ENCODE data around the gene ASB3. TPM values are rescaled to one million over a fixed set of nuclear protein-coding genes. Genes with fewer than 3 reads are reported as not detected.
"Not testable (repeated sequence)": the region's sequence is repeated elsewhere in the genome, so short reads cannot be mapped to it uniquely, and the experiment has no call there.

The ASB3 gene
- polyA plus RNA-seq, 1 donor: 11.7 TPM

DNA sequence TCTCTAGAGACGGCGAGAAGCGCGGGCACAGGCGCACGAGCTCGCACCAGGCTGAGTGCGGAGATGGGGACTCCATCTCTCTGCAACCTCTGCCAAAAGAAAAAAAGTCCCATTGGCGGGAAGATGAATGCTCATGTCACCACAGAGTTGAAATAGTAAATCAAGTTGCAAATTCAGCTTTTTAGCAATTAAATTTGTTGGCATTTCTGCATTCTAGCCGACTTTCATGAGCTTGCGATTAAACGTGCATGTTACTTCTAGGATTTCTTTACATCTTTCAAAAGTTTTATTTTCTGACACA is 18.6 kb downstream of the ASB3 start:
- no CpG with 5 or more reads among the region's 12 CpGs for WGBS (ENCODE audit: insufficient coverage, low lambda C conversion rate)
- peak overlapping the region; percentile 77 for H3K4me3 ChIP-seq (ENCODE audit: low read length)
- H3K4me1 ChIP-seq (ENCODE audit: control insufficient read depth, insufficient read depth, low read length): peaks cover 3% of the 10 kb centered on the region
- peak overlapping the region; percentile 50 for H3K27ac ChIP-seq (ENCODE audit: low read length)
- H3K27me3 ChIP-seq (ENCODE audit: control insufficient read depth, insufficient read depth, low read length): no peaks in the 10 kb centered on the region
- H3K36me3 ChIP-seq (ENCODE audit: control insufficient read depth, insufficient read depth, low read length): peaks cover 3% of the 10 kb centered on the region
- no peaks in the 10 kb centered on the region for H3K9me3 ChIP-seq (ENCODE audit: control insufficient read depth, low read depth, low read length)
- DNase-seq: no peak

GRCh38 chr2:53767405-53768241 is 19.1 kb downstream of the ASB3 start, which contains the start of gene CHAC2:
TSS of gene CHAC2 (plus strand) at chr2:53767804. CDS start at chr2:53767887, 83 bp downstream.
- WGBS (ENCODE audit: insufficient coverage, low lambda C conversion rate): no CpG with 5 or more reads among the region's 46 CpGs
- Histone ChIP-seq H3K4me1 (ENCODE audit: control insufficient read depth, insufficient read depth, low read length) (peaks cover 3% of the 10 kb centered on the region), H3K9me3 (ENCODE audit: control insufficient read depth, low read depth, low read length) (no peaks in the 10 kb centered on the region), H3K36me3 (ENCODE audit: control insufficient read depth, insufficient read depth, low read length) (peaks cover 6% of the 10 kb centered on the region), H3K27ac (ENCODE audit: low read length) (peak within 1 kb of the TSS; percentile 50), H3K27me3 (ENCODE audit: control insufficient read depth, insufficient read depth, low read length) (no peaks in the 10 kb centered on the region), H3K4me3 (ENCODE audit: low read length) (peak within 1 kb of the TSS; percentile 77)
- peak; percentile 78 to 83 for DNase-seq

- Histone ChIP-seq H3K9me3 (ENCODE audit: control insufficient read depth, low read depth, low read length) (no peaks in the 10 kb centered on the region), H3K4me3 (ENCODE audit: low read length) (no peak overlapping the region), H3K27ac (ENCODE audit: low read length) (no peak overlapping the region), H3K36me3 (ENCODE audit: control insufficient read depth, insufficient read depth, low read length) (peaks cover 7% of the 10 kb centered on the region), H3K4me1 (ENCODE audit: control insufficient read depth, insufficient read depth, low read length) (peaks cover 3% of the 10 kb centered on the region), H3K27me3 (ENCODE audit: control insufficient read depth, insufficient read depth, low read length) (no peaks in the 10 kb centered on the region)
- no CpG with 5 or more reads among the region's 1 CpG for WGBS (ENCODE audit: insufficient coverage, low lambda C conversion rate)
- no peak for DNase-seq
Measured at GRCh38 chr2:53765767-53766166, 21.0 kb downstream of the ASB3 start.

- not testable (repeated sequence) for DNase-seq; H3K27me3 ChIP-seq (ENCODE audit: control insufficient read depth, insufficient read depth, low read length); H3K27ac ChIP-seq (ENCODE audit: low read length); H3K4me1 ChIP-seq (ENCODE audit: control insufficient read depth, insufficient read depth, low read length); H3K9me3 ChIP-seq (ENCODE audit: control insufficient read depth, low read depth, low read length); H3K4me3 ChIP-seq (ENCODE audit: low read length)
- whole genome bisulfite sequencing (ENCODE audit: insufficient coverage, low lambda C conversion rate): 100% methylated on average over 1 of the region's 14 CpGs
- H3K36me3 ChIP-seq (ENCODE audit: control insufficient read depth, insufficient read depth, low read length): peaks cover 11% of the 10 kb centered on the region
Measured at GRCh38 chr2:53757206-53757605, 29.5 kb downstream of the ASB3 start.

- no peak overlapping the region for H3K27ac ChIP-seq (ENCODE audit: low read length)
- H3K4me1 ChIP-seq (ENCODE audit: control insufficient read depth, insufficient read depth, low read length): no peaks in the 10 kb centered on the region
- no peaks in the 10 kb centered on the region for H3K9me3 ChIP-seq (ENCODE audit: control insufficient read depth, low read depth, low read length)
- H3K4me3 ChIP-seq (ENCODE audit: low read length): no peak overlapping the region
- peaks cover 11% of the 10 kb centered on the region for H3K36me3 ChIP-seq (ENCODE audit: control insufficient read depth, insufficient read depth, low read length)
- no peak for DNase-seq
- no CpG with 5 or more reads among the region's 15 CpGs for WGBS (ENCODE audit: insufficient coverage, low lambda C conversion rate)
- H3K27me3 ChIP-seq (ENCODE audit: control insufficient read depth, insufficient read depth, low read length): no peaks in the 10 kb centered on the region
Measured at GRCh38 chr2:53756644-53757043, 30.1 kb downstream of the ASB3 start.

GRCh38 chr2:53755121-53755520 is 31.6 kb downstream of the ASB3 start:
- H3K4me1 ChIP-seq (ENCODE audit: control insufficient read depth, insufficient read depth, low read length): no peaks in the 10 kb centered on the region
- no peak overlapping the region for H3K4me3 ChIP-seq (ENCODE audit: low read length)
- no CpG with 5 or more reads among the region's 2 CpGs for WGBS (ENCODE audit: insufficient coverage, low lambda C conversion rate)
- H3K9me3 ChIP-seq (ENCODE audit: control insufficient read depth, low read depth, low read length): no peaks in the 10 kb centered on the region
- H3K27ac ChIP-seq (ENCODE audit: low read length): no peak overlapping the region
- no peak for DNase-seq
- no peaks in the 10 kb centered on the region for H3K27me3 ChIP-seq (ENCODE audit: control insufficient read depth, insufficient read depth, low read length)
- H3K36me3 ChIP-seq (ENCODE audit: control insufficient read depth, insufficient read depth, low read length): peaks cover 9% of the 10 kb centered on the region

DNA sequence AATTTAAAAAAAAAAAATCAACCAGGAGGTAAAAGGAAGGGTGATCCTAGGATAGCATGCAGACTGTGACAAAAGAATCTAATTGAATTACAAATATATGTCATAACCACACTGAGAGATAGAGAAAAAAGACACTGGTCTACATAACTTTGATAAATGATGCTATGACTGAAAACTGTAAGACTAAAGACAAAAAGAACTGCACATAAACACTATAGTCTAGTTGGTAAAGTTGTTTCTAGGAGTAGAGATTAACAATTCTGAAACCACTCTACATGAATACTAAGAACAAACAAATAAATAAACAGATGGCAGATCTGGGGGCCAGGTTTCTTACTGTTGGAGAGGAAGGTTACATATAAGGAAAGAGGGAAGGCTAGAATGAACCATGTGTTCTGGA is 33.7 kb downstream of the ASB3 start:
- no peak for DNase-seq
- no peaks in the 10 kb centered on the region for H3K27me3 ChIP-seq (ENCODE audit: control insufficient read depth, insufficient read depth, low read length)

GRCh38 chr2:53752385-53752784 is 34.4 kb downstream of the ASB3 start:
- H3K4me3 ChIP-seq (ENCODE audit: low read length): no peak overlapping the region
- H3K27me3 ChIP-seq (ENCODE audit: control insufficient read depth, insufficient read depth, low read length): no peaks in the 10 kb centered on the region
- H3K4me1 ChIP-seq (ENCODE audit: control insufficient read depth, insufficient read depth, low read length): no peaks in the 10 kb centered on the region
- peaks cover 12% of the 10 kb centered on the region for H3K36me3 ChIP-seq (ENCODE audit: control insufficient read depth, insufficient read depth, low read length)
- no peak overlapping the region for H3K27ac ChIP-seq (ENCODE audit: low read length)
- no peak for DNase-seq
- H3K9me3 ChIP-seq (ENCODE audit: control insufficient read depth, low read depth, low read length): no peaks in the 10 kb centered on the region
- no CpG with 5 or more reads among the region's 4 CpGs for WGBS (ENCODE audit: insufficient coverage, low lambda C conversion rate)

More for the DNA sequence above, 33.7 kb downstream of the ASB3 start:
- H3K36me3 ChIP-seq (ENCODE audit: control insufficient read depth, insufficient read depth, low read length): peaks cover 10% of the 10 kb centered on the region
- no peak overlapping the region for H3K27ac ChIP-seq (ENCODE audit: low read length)
- H3K9me3 ChIP-seq (ENCODE audit: control insufficient read depth, low read depth, low read length): no peaks in the 10 kb centered on the region
- no peaks in the 10 kb centered on the region for H3K4me1 ChIP-seq (ENCODE audit: control insufficient read depth, insufficient read depth, low read length)
- H3K4me3 ChIP-seq (ENCODE audit: low read length): no peak overlapping the region

DNA sequence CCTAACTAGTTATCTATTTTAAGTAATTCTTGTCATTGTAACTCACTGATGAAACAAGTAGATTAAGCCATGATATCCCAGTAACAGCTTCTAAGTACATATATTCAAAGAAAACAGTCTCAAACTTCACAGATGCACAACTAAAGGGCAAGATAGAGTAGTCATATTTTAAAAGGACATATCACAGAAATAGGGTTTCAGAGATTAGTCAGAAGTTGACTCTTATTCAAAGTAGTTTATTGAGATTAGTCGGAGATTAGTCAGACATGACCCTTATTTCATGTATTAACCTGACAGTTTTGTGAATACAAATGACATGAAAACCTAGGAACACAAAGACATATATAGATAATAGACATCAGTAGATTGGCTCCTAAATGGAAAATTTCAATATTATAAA is 35.0 kb downstream of the ASB3 start:
- Histone ChIP-seq H3K9me3 (ENCODE audit: control insufficient read depth, low read depth, low read length) (no peaks in the 10 kb centered on the region), H3K36me3 (ENCODE audit: control insufficient read depth, insufficient read depth, low read length) (peaks cover 13% of the 10 kb centered on the region), H3K27ac (ENCODE audit: low read length) (no peak overlapping the region), H3K4me1 (ENCODE audit: control insufficient read depth, insufficient read depth, low read length) (no peaks in the 10 kb centered on the region), H3K27me3 (ENCODE audit: control insufficient read depth, insufficient read depth, low read length) (no peaks in the 10 kb centered on the region), H3K4me3 (ENCODE audit: low read length) (no peak overlapping the region)
- WGBS (ENCODE audit: insufficient coverage, low lambda C conversion rate): no CpG with 5 or more reads among the region's 1 CpG
- DNase-seq: no peak

DNA sequence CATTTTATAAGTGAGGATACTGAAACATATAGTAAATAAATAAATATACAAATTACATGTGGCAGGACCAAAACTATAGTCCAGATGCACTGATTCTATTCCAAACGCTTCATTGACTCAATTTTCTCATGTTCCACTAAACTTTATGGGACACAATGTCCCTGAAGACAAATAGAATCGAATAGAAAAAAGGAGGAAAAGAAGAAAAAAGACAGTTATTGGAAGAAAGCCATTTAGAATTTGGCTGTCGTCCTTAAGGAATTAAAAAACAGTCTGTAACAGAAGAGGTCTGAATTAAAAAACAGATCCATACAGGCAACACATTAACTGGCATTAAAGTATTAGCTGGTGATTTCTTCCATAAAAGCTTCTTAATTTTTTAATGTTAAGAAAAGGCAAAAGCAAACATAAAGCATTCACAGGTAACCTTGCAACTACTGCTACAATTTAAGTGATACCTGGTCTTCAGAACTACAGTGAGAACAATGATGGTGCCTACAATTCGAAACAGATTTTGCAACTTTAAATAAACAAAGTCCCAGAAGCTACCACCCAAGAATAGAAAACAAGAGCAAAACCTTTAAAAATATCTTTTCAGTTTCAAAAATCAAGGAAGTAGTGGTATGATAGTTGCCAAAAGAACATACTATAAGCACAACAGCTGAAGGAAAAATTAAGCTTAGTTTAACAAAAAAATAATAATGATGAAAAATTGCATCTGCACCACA is 36.5 kb downstream of the ASB3 start:
- no peak overlapping the region for H3K4me3 ChIP-seq (ENCODE audit: low read length)
- DNase-seq: no peak
- H3K4me1 ChIP-seq (ENCODE audit: control insufficient read depth, insufficient read depth, low read length): no peaks in the 10 kb centered on the region
- H3K27ac ChIP-seq (ENCODE audit: low read length): no peak overlapping the region
- H3K36me3 ChIP-seq (ENCODE audit: control insufficient read depth, insufficient read depth, low read length): peaks cover 8% of the 10 kb centered on the region
- WGBS (ENCODE audit: insufficient coverage, low lambda C conversion rate): 88% methylated on average over 3 of the region's 4 CpGs
- no peaks in the 10 kb centered on the region for H3K9me3 ChIP-seq (ENCODE audit: control insufficient read depth, low read depth, low read length)
- H3K27me3 ChIP-seq (ENCODE audit: control insufficient read depth, insufficient read depth, low read length): no peaks in the 10 kb centered on the region

Data from large intestine (tissue), 3 donors.